Effector memory CD8-positive, alpha-beta T cell (primary cell): ENCODE data around the gene CYB5R2.

ENCODE experiments used
- ATAC-seq: fragments of 150-1000 bp; cut with Tn5 transposase; replicated peaks from 2 replicates; pipeline ENCODE4 v1.10.0; 2021; ENCODE audit warnings: mild to moderate bottlenecking, moderate library complexity
- DNase-seq, 3 experiments: peaks; one replicate each; pipeline ENCODE4 v3.0.0; 2021
- H3K27ac Mint-ChIP-seq, 2 donors: one replicate each; pipeline ENCODE4 v1.8.0; 2022; ENCODE audit warnings: mild to moderate bottlenecking in 2 of 2, mixed read lengths in 2 of 2, moderate library complexity in 2 of 2
- H3K27me3 Mint-ChIP-seq, 2 donors: one replicate each; pipeline ENCODE4 v1.8.0; 2022; ENCODE audit warnings: mixed read lengths in 2 of 2
- H3K36me3 Mint-ChIP-seq: one replicate; pipeline ENCODE4 v1.8.0; 2022; ENCODE audit warnings: mild to moderate bottlenecking, moderate library complexity, mixed read lengths; ENCODE audit not compliant: insufficient read depth
- H3K4me1 Mint-ChIP-seq, 2 donors: one replicate each; pipeline ENCODE4 v1.8.0; 2022; ENCODE audit warnings: low read depth in 2 of 2, mixed read lengths in 2 of 2
- H3K4me3 Mint-ChIP-seq, 2 donors: one replicate each; pipeline ENCODE4 v1.8.0; 2022; ENCODE audit warnings: mild to moderate bottlenecking in 2 of 2, mixed read lengths in 2 of 2, moderate library complexity in 2 of 2
- H3K9me3 Mint-ChIP-seq, 2 donors: one replicate each; pipeline ENCODE4 v1.8.0; 2022; ENCODE audit warnings: mixed read lengths in 2 of 2

The CYB5R2 gene

DNA sequence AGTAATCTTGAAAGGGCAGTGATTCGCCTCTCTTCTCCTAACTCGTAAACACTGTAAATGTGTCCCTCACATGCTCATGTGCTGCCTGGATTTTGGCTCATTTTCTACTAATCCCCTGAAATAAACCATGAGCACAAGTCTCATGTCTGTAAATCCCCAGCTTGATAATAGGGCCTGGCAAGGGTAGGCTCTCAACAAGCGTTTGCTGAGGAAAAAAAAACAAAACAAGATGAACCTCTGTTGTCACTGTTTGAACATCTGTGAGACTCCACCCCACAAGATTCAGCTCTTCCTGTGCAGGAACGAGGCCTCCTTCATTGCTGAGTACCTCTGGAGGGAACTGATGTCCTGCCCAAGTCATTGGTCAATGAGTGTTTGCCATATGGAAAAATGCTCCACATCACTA is 4.5 kb upstream of the CYB5R2 start:
- Mint-ChIP-seq H3K27me3 (peaks cover 73 to 82% of the 10 kb centered on the region in 2 donors), H3K9me3 (no peaks in the 10 kb centered on the region), H3K4me1 (peaks cover 0 to 5% of the 10 kb centered on the region in 2 donors), H3K4me3 (no peak overlapping the region), H3K36me3 (no peaks in the 10 kb centered on the region), H3K27ac (no peak overlapping the region)
- DNase-seq, result no peak
- ATAC-seq, result no peak

- peaks cover 0 to 7% of the 10 kb centered on the region in 2 donors for H3K4me1 Mint-ChIP-seq
- H3K27me3 Mint-ChIP-seq, result peaks cover 81 to 89% of the 10 kb centered on the region in 2 donors
- DNase-seq, result no peak
- no peak for ATAC-seq
- no peaks in the 10 kb centered on the region for H3K36me3 Mint-ChIP-seq
- H3K27ac Mint-ChIP-seq, result no peak overlapping the region
- no peak overlapping the region for H3K4me3 Mint-ChIP-seq
- no peaks in the 10 kb centered on the region for H3K9me3 Mint-ChIP-seq
Observed at GRCh38 chr11:7677071-7677470, 3.8 kb upstream of the CYB5R2 start.

DNA sequence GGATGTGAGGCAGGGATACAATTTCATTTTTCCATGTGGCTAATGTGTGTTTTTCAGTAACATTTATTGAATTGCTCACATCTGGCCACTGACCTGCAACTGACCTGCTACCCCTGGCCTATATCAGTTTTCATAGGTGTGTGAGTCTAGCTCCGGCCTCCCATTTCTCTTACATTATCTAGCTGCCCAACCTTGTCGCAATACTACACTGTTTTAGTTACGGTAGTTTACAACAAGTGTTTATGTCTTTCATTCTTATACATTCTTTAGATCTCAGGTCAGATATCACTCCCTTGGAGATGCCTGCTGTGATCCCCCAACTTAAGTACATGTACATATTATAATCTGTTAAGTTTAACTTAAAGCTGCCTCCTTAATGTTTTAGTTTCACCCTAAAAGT is 2.3 kb upstream of the CYB5R2 start:
- ATAC-seq (no peak), DNase-seq (no peak)
- Mint-ChIP-seq H3K9me3 (no peaks in the 10 kb centered on the region), H3K4me1 (peaks cover 0 to 7% of the 10 kb centered on the region in 2 donors), H3K27me3 (peaks cover 82 to 94% of the 10 kb centered on the region in 2 donors), H3K4me3 (no peak overlapping the region), H3K27ac (no peak overlapping the region), H3K36me3 (no peaks in the 10 kb centered on the region)

GRCh38 chr11:7673724-7674434 is 579 bp upstream of the CYB5R2 start:
- Mint-ChIP-seq H3K4me3 (peak overlapping the region; percentile 61 to 67), H3K4me1 (peaks cover 0 to 7% of the 10 kb centered on the region in 2 donors), H3K36me3 (no peaks in the 10 kb centered on the region), H3K27me3 (peaks cover 78 to 88% of the 10 kb centered on the region in 2 donors), H3K27ac (no peak overlapping the region), H3K9me3 (no peaks in the 10 kb centered on the region)
- ATAC-seq (peak; percentile 44), DNase-seq (no peak)

DNA sequence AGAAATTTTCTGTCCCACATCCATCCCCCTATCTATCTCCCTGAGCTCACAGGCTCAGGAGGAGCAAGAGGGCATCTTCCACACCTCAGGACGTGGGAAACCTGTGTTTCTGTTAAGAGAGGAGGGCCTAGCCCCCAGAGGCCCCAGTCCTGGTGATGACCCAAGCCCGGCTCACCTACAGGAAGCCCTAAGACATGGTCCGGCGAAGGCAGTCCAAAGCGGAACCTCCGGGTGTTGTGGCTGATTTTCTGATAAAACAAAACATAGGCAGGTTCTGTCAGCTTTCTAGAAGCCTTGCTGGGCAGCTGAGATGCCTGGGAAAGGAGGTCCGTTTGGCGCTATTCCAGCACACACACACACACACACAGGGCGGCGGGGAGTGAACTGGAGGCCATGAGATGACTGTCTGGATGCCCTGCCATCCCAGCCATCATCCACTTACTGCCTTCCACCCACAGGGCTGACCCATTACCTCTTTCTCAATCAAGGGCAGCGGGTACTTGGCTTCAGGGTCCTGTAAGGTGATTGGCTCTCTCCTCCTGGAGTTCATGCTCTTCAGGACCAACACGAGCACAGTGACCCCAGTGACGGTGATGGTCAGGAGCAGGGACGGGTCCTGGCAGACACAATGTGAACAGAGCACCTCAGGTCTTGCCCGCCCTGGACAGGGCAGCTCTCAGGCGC is 882 bp downstream of the CYB5R2 start:
- DNase-seq (no peak), ATAC-seq (no peak)
- Mint-ChIP-seq H3K9me3 (no peaks in the 10 kb centered on the region), H3K27me3 (peaks cover 68 to 77% of the 10 kb centered on the region in 2 donors), H3K36me3 (no peaks in the 10 kb centered on the region), H3K4me1 (peaks cover 0 to 7% of the 10 kb centered on the region in 2 donors), H3K4me3 (peak overlapping the region in 1 of 2 donors; percentile 53), H3K27ac (no peak overlapping the region)

- H3K4me3 Mint-ChIP-seq, result no peak overlapping the region
- H3K27ac Mint-ChIP-seq, result no peak overlapping the region
- peaks cover 59 to 69% of the 10 kb centered on the region in 2 donors for H3K27me3 Mint-ChIP-seq
- no peak for ATAC-seq
- peaks cover 0 to 7% of the 10 kb centered on the region in 2 donors for H3K4me1 Mint-ChIP-seq
- H3K36me3 Mint-ChIP-seq, result no peaks in the 10 kb centered on the region
- H3K9me3 Mint-ChIP-seq, result no peaks in the 10 kb centered on the region
- DNase-seq, result no peak
Observed at GRCh38 chr11:7671347-7672215, 1.7 kb downstream of the CYB5R2 start.

DNA sequence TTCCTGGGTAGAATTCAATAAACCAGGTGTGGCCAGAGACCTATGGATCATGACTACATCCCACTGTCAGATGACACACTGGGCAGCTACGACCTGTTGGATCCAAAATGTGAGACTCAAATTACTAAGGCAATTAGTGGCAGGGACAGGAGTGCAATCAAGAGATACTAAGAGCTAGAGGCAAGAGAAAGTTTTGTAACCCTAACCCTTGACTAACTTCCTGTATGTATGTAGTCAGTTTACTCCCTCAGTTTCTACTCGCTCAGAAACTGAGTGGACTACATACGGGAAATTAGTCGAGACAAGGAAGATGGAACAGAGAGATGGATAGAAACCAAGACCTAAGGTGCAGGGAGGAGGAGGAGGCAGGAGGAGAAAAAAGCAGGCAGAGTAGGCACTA is 2.7 kb downstream of the CYB5R2 start:
- no peak for DNase-seq
- peaks cover 50 to 66% of the 10 kb centered on the region in 2 donors for H3K27me3 Mint-ChIP-seq
- no peak for ATAC-seq
- H3K27ac Mint-ChIP-seq, result no peak overlapping the region
- H3K36me3 Mint-ChIP-seq, result no peaks in the 10 kb centered on the region
- H3K4me1 Mint-ChIP-seq, result peaks cover 0 to 10% of the 10 kb centered on the region in 2 donors
- no peaks in the 10 kb centered on the region for H3K9me3 Mint-ChIP-seq
- H3K4me3 Mint-ChIP-seq, result no peak overlapping the region

DNA sequence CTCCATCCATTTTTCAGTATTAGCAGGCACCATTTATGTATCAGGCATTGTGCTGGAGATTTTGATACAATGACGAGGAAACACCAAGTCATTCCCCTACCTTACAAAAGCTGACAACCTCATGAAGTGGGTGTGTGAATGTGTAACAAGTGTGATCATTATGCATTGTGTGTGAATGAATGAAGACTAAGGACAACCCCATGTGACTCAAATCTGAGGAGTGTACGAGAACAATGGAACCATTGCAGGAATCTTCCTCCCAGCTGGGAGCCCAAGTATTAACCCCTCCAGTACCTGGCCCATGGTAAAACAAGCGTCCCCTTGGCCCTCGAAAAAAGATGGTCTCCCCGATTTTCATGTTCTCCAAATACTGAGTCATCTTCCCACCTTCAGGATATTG is 4.4 kb downstream of the CYB5R2 start:
- peaks cover 0 to 8% of the 10 kb centered on the region in 2 donors for H3K4me1 Mint-ChIP-seq
- DNase-seq (no peak), ATAC-seq (no peak)
- no peaks in the 10 kb centered on the region for H3K9me3 Mint-ChIP-seq
- H3K27me3 Mint-ChIP-seq, result peaks cover 39 to 66% of the 10 kb centered on the region in 2 donors
- H3K36me3 Mint-ChIP-seq, result no peaks in the 10 kb centered on the region
- no peak overlapping the region for H3K27ac Mint-ChIP-seq
- no peak overlapping the region for H3K4me3 Mint-ChIP-seq

DNA sequence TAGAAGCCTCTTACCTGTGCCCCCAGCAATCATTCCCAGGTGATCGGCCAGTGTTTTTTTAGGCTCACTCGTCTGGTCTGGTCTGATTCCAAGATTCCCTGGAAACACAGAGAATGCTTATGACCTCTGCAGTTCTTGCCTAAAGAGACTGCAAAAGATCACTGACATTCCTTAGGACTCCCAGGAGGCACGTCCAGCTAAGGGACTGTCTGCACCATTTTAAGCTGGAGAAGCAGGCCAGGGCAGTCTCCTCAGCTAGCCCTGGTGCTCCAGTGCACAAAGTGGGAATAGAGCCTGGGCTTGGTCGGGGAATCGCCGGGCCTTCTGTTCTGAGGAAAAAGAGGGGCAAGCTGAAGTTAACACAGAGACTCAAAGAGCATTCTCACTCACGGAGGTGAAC is 4.8 kb downstream of the CYB5R2 start:
- Mint-ChIP-seq H3K4me1 (peaks cover 0 to 6% of the 10 kb centered on the region in 2 donors), H3K36me3 (no peaks in the 10 kb centered on the region), H3K27ac (no peak overlapping the region), H3K4me3 (no peak overlapping the region), H3K9me3 (no peaks in the 10 kb centered on the region), H3K27me3 (peaks cover 37 to 63% of the 10 kb centered on the region in 2 donors)
- DNase-seq (no peak), ATAC-seq (no peak)

GRCh38 chr11:7667460-7667859 is 5.8 kb downstream of the CYB5R2 start:
- Mint-ChIP-seq H3K4me3 (no peak overlapping the region), H3K36me3 (no peaks in the 10 kb centered on the region), H3K27me3 (peaks cover 32 to 53% of the 10 kb centered on the region in 2 donors), H3K4me1 (peaks cover 0 to 4% of the 10 kb centered on the region in 2 donors), H3K9me3 (no peaks in the 10 kb centered on the region), H3K27ac (no peak overlapping the region)
- DNase-seq (no peak), ATAC-seq (no peak)

GRCh38 chr11:7666292-7666866 is 6.9 kb downstream of the CYB5R2 start:
- DNase-seq (no peak), ATAC-seq (no peak)
- Mint-ChIP-seq H3K4me3 (no peak overlapping the region), H3K36me3 (no peaks in the 10 kb centered on the region), H3K9me3 (no peaks in the 10 kb centered on the region), H3K27ac (no peak overlapping the region), H3K4me1 (peaks cover 0 to 4% of the 10 kb centered on the region in 2 donors), H3K27me3 (peaks cover 22 to 42% of the 10 kb centered on the region in 2 donors)

DNA sequence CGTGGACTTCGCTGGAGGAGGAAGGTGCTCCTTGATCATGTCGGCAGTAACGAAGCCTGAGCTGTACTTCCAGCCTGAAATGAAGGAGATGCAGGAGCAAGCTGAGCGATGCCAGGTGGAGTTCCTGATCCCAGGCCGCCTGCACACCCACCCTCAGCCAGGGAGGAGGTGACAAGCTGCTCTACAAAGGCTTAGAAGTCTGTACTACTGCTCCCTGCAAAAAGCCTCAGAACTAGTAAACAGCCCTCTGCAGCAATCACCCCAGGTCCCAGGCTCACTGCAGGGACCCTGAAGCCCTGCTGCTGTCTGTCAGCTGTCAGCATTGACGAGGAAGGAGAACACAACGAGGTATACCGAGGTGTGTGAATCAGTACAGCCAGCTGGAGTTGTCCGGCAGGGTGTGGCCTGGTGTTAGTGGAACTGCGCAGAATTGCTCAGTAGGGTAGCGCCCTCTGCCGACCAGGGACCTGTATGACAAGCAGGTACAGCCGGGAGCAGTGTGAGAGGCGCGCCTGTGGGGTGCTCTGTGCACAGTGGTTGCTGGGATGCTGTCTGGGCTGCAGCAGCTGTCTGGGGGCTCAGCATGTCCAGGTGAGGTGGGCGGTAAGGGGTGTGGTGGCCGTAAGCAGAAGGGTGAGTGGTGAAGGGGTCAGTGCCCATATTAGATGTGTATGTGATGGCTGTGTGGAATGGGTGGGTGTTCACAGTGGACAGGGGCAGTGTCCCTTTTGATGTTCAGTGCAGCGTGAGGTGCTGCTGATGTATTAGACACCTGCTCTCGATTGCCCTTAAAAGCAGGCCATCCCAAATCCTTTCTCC is 7.6 kb downstream of the CYB5R2 start:
- DNase-seq, result peak; percentile 53 to 64 (median 64)
- Mint-ChIP-seq H3K4me1 (peaks cover 0 to 4% of the 10 kb centered on the region in 2 donors), H3K27ac (no peak overlapping the region), H3K9me3 (no peaks in the 10 kb centered on the region), H3K4me3 (no peak overlapping the region), H3K27me3 (peaks cover 16 to 37% of the 10 kb centered on the region in 2 donors), H3K36me3 (no peaks in the 10 kb centered on the region)
- peak; percentile 95 for ATAC-seq
